Hematopoietic multipotent progenitor cell treated with erythropoietin and hydrocortisone succinate and interleukin-3 and kit ligand, for 4 days (in vitro differentiated cells): ENCODE measurements around the gene AK5.

Experiments used
- DNase-seq: peaks from one replicate; pipeline ENCODE4 v3.0.0-alpha.2; 2015

AK5 gene

GRCh38 chr1:77552626-77553025 lies 270.8 kb downstream of the AK5 start:
- no peak for DNase-seq

GRCh38 chr1:77553568-77554291 lies 271.9 kb downstream of the AK5 start:
- no peak for DNase-seq

- DNase-seq, result peak; percentile 38
Measured at GRCh38 chr1:77556045-77556444, 274.2 kb downstream of the AK5 start.

GRCh38 chr1:77557053-77557452 lies 275.2 kb downstream of the AK5 start:
- no peak for DNase-seq

GRCh38 chr1:77558591-77559164 lies 276.9 kb downstream of the AK5 start:
- DNase-seq, result no peak

- DNase-seq, result no peak
Measured at GRCh38 chr1:77560741-77561140, 278.9 kb downstream of the AK5 start.

- no peak for DNase-seq
Measured at GRCh38 chr1:77562596-77563150, 280.9 kb downstream of the AK5 start.

- DNase-seq, result no peak
Measured at GRCh38 chr1:77565321-77565720, 283.5 kb downstream of the AK5 start.

- no peak for DNase-seq
Measured at GRCh38 chr1:77571642-77572041, 289.8 kb downstream of the AK5 start.

- DNase-seq, result peak; percentile 14
Measured at GRCh38 chr1:77579547-77579946, 297.7 kb downstream of the AK5 start.

GRCh38 chr1:77582905-77583304 lies 301.1 kb downstream of the AK5 start:
- DNase-seq, result no peak

GRCh38 chr1:77583483-77583882 lies 301.7 kb downstream of the AK5 start:
- no peak for DNase-seq

- DNase-seq, result no peak
Measured at GRCh38 chr1:77584884-77585283, 303.1 kb downstream of the AK5 start.

GRCh38 chr1:77585610-77586314 lies 303.9 kb downstream of the AK5 start:
- no peak for DNase-seq

- no peak for DNase-seq
Measured at GRCh38 chr1:77589231-77589630, 307.4 kb downstream of the AK5 start.

- peak; percentile 24 for DNase-seq
Measured at GRCh38 chr1:77590651-77591050, 308.8 kb downstream of the AK5 start.

- DNase-seq, result no peak
Measured at GRCh38 chr1:77592906-77593305, 311.1 kb downstream of the AK5 start.

GRCh38 chr1:77594366-77595112 lies 312.7 kb downstream of the AK5 start:
- no peak for DNase-seq

- no peak for DNase-seq
Measured at GRCh38 chr1:77597310-77597709, 315.5 kb downstream of the AK5 start.

- DNase-seq, result peak; percentile 94
Measured at GRCh38 chr1:77605246-77606026, 323.6 kb downstream of the AK5 start.

GRCh38 chr1:77608893-77609292 lies 327.1 kb downstream of the AK5 start:
- no peak for DNase-seq
